ENCODE measurements around the gene DGCR2.

The DGCR2 gene

DNA sequence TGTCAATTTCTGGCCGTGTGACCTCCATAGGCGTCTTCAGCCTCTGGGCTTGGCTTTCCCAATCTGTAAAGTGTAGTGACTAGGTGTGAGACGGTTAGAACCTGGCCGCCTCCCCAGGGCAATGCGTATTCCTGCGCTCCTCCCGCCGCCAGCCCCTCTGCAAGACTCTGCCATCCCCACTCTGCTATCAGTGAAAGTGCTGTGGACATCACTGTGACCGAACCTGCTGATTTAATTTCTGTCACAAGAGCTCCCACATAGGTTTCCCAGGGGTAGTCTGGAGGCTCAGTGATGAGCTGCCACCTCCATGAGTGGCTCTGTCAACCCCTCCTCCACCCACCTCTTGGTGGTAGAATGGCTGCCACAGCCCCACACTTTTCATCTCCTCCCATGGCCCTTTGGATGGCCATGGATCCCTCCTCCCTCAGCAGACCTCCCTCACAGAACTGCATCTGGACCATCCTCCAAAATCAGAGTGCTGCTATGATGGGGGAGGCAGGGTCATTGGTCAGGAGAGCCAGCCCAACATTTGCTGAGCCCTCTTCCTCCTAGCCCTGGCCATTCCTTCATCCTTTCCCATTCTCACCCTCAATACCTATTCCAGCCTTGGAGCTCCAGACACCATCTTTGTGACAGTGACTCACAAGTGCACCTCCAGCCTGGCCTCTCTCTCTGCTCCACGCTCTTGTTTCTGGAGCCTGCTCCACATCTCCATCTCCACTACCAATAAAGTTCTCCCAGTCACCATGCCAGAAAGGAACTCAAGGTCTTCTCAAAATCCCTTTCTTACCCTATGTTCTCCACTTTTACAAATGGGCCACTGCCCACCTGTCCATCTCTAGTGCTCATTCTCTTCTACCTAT, 29.3 kb upstream of the DGCR2 start:
- H3K9me3 ChIP-seq (ENCODE audit: insufficient read depth, low read length, severe bottlenecking): no peaks in the 10 kb centered on the region
- no peaks in the 10 kb centered on the region for H3K79me2 ChIP-seq (ENCODE audit: insufficient read depth, low read length)
- H3K4me2 ChIP-seq (ENCODE audit: insufficient read depth, low read length): no peak overlapping the region
- DNase-seq (no peak), ATAC-seq (ENCODE audit: insufficient read depth, low read depth) (no peak)
- H3K36me3 ChIP-seq (ENCODE audit: insufficient read depth, low read length): no peaks in the 10 kb centered on the region
- no peak overlapping the region for H3K9ac ChIP-seq (ENCODE audit: low read depth, low read length)
- no peak overlapping the region for H3K4me3 ChIP-seq (ENCODE audit: low read depth in 1 of 2, low read length in 2 of 2)
- TF ChIP-seq, protein P1, sequence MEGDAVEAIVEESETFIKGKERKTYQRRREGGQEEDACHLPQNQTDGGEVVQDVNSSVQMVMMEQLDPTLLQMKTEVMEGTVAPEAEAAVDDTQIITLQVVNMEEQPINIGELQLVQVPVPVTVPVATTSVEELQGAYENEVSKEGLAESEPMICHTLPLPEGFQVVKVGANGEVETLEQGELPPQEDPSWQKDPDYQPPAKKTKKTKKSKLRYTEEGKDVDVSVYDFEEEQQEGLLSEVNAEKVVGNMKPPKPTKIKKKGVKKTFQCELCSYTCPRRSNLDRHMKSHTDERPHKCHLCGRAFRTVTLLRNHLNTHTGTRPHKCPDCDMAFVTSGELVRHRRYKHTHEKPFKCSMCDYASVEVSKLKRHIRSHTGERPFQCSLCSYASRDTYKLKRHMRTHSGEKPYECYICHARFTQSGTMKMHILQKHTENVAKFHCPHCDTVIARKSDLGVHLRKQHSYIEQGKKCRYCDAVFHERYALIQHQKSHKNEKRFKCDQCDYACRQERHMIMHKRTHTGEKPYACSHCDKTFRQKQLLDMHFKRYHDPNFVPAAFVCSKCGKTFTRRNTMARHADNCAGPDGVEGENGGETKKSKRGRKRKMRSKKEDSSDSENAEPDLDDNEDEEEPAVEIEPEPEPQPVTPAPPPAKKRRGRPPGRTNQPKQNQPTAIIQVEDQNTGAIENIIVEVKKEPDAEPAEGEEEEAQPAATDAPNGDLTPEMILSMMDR (IDR thresholded peaks at IDR 0.05; ENCODE audit: borderline replicate concordance, extremely low read depth, low read length, poor library complexity, severe bottlenecking): no peak
- TF ChIP-seq EZH2 (IDR thresholded peaks at IDR 0.05; ENCODE audit: borderline replicate concordance, low read depth, low read length, severe bottlenecking): no peak
- no peaks in the 10 kb centered on the region for H3K4me1 ChIP-seq (ENCODE audit: insufficient read depth, low read length)
- H4K20me1 ChIP-seq (ENCODE audit: insufficient read depth, low read length): no peaks in the 10 kb centered on the region
- no peaks in the 10 kb centered on the region for H3K27me3 ChIP-seq (ENCODE audit: insufficient read depth, low read length, poor library complexity)
- H3K27ac ChIP-seq (ENCODE audit: low read length): no peak overlapping the region
- no peak overlapping the region for H2AFZ ChIP-seq (ENCODE audit: low read depth, low read length)

DNA sequence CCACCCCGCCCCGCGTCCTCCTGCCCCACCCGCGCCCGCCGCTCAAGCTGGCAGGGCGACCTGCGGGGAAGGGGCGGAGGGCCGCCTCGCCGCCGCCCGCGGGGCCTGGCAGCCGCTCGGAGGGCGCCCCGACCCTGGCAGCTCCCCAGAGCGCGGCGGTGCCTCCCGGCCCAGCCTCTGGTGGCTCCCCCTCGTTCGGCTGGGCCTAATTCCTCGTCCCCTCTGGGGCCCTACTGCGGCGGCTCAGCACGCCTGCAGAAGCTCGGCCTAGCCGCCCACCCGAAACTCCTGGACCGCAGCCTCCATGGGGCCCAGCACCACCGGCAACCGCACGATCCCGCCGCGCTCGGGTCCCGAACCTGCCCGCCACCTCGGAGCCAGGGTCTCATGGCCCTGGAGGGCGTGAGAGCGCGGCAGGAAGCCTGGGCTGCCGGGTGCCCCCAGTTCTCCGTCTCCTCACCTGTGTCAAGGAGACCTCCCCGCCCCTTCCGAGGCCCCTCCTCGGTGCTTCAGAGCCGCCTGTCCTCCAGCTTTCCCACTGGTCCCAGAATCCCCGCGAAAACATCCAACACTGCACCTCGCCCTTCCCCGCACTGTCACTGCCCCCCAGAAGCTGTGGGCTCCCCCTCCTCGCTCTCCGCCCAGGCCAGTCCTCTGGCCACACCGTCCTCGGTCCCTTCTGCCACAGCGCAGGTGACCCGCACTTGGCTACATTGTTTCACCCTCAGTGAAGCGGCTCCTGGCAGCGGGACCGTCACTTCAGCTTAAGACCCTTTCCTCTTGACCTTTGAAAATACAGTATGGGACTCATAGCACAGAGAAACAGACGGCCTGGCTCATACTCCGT, 28.5 kb upstream of the DGCR2 start:
- Histone ChIP-seq H3K4me2 (ENCODE audit: insufficient read depth, low read length) (no peak overlapping the region), H4K20me1 (ENCODE audit: insufficient read depth, low read length) (no peaks in the 10 kb centered on the region), H2AFZ (ENCODE audit: low read depth, low read length) (no peak overlapping the region), H3K4me3 (ENCODE audit: low read depth in 1 of 2, low read length in 2 of 2) (no peak overlapping the region), H3K36me3 (ENCODE audit: insufficient read depth, low read length) (no peaks in the 10 kb centered on the region), H3K9me3 (ENCODE audit: insufficient read depth, low read length, severe bottlenecking) (no peaks in the 10 kb centered on the region), H3K9ac (ENCODE audit: low read depth, low read length) (no peak overlapping the region), H3K27ac (ENCODE audit: low read length) (no peak overlapping the region), H3K79me2 (ENCODE audit: insufficient read depth, low read length) (no peaks in the 10 kb centered on the region), H3K4me1 (ENCODE audit: insufficient read depth, low read length) (no peaks in the 10 kb centered on the region), H3K27me3 (ENCODE audit: insufficient read depth, low read length, poor library complexity) (no peaks in the 10 kb centered on the region)
- no peak for DNase-seq
- ATAC-seq (ENCODE audit: insufficient read depth, low read depth): no peak
- TF ChIP-seq, protein P1 (IDR thresholded peaks at IDR 0.05; ENCODE audit: borderline replicate concordance, extremely low read depth, low read length, poor library complexity, severe bottlenecking): no peak
- no peak for TF ChIP-seq EZH2 (IDR thresholded peaks at IDR 0.05; ENCODE audit: borderline replicate concordance, low read depth, low read length, severe bottlenecking)

DNA sequence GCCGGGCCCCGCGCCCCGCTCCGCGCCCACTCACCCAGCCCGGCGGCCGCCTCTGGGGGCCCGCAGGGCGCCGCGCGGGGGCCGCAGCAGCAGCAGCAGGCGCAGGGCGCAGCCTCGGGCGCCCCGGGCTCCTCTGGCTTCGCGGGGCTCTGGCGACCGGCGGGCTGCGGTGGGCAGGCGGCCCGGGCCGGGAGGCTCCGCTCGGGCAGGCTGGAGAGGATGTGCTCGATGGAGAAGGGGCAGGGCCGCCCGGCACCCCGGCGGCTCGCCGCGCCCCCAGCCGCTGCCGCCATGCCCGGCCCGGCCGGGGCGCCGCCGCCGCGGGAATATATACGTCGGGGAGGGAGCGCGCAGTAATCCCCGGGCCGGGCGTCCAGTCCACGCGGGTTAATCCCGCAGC, 27.8 kb upstream of the DGCR2 start, which contains the start of gene GSC2:
Gene GSC2 (minus strand): TSS at position 302 of the 400 bp plus-strand sequence. CDS start 9 bp downstream, at position 293.
- H3K36me3 ChIP-seq (ENCODE audit: insufficient read depth, low read length): no peaks in the 10 kb centered on the region
- H3K79me2 ChIP-seq (ENCODE audit: insufficient read depth, low read length): no peaks in the 10 kb centered on the region
- H3K27me3 ChIP-seq (ENCODE audit: insufficient read depth, low read length, poor library complexity): no peaks in the 10 kb centered on the region
- TF ChIP-seq EZH2 (IDR thresholded peaks at IDR 0.05; ENCODE audit: borderline replicate concordance, low read depth, low read length, severe bottlenecking): no peak
- TF ChIP-seq, protein P1 (IDR thresholded peaks at IDR 0.05; ENCODE audit: borderline replicate concordance, extremely low read depth, low read length, poor library complexity, severe bottlenecking): no peak
- no peak within 1 kb of the TSS for H3K9ac ChIP-seq (ENCODE audit: low read depth, low read length)
- no peak within 1 kb of the TSS for H3K27ac ChIP-seq (ENCODE audit: low read length)
- no peaks in the 10 kb centered on the region for H4K20me1 ChIP-seq (ENCODE audit: insufficient read depth, low read length)
- DNase-seq: no peak
- H2AFZ ChIP-seq (ENCODE audit: low read depth, low read length): no peak within 1 kb of the TSS
- H3K9me3 ChIP-seq (ENCODE audit: insufficient read depth, low read length, severe bottlenecking): no peaks in the 10 kb centered on the region
- ATAC-seq (ENCODE audit: insufficient read depth, low read depth): no peak
- H3K4me1 ChIP-seq (ENCODE audit: insufficient read depth, low read length): peaks cover 2% of the 10 kb centered on the region
- H3K4me2 ChIP-seq (ENCODE audit: insufficient read depth, low read length): no peak within 1 kb of the TSS
- H3K4me3 ChIP-seq (ENCODE audit: low read depth in 1 of 2, low read length in 2 of 2): no peak within 1 kb of the TSS

Measured in DND-41 (cell line).